BE2C (cell line): ENCODE data around the gene LEMD2. TPM values are rescaled to one million over a fixed set of nuclear protein-coding genes. Genes with fewer than 3 reads are reported as not detected.
"Not testable (repeated sequence)": the region's sequence is repeated elsewhere in the genome, so short reads cannot be mapped to it uniquely, and the experiment has no call there.

ENCODE experiments used
- DNase-seq: peaks from one replicate; pipeline ENCODE4 v3.0.0-alpha.2; 2020
- H3K27me3 ChIP-seq: fragments of 250-450 bp; sonication (Bioruptor Pico); 2 replicates; pipeline ENCODE4 v1.5.1; 2020; ENCODE audit warnings: mild to moderate bottlenecking
- H3K36me3 ChIP-seq: fragments of 250-450 bp; sonication (Bioruptor Pico); 2 replicates; pipeline ENCODE4 v1.5.1; 2020; ENCODE audit warnings: mild to moderate bottlenecking
- H3K4me1 ChIP-seq: fragments of 250-450 bp; sonication (Bioruptor Pico); 2 replicates; pipeline ENCODE4 v1.5.1; 2020
- H3K4me3 ChIP-seq: 2 replicates; pipeline ENCODE4 v1.5.1; 2011; ENCODE audit warnings: low read depth, low read length
- H3K9me3 ChIP-seq: fragments of 250-450 bp; sonication (Bioruptor Pico); 2 replicates; pipeline ENCODE4 v1.5.1; 2020
- CTCF ChIP-seq: IDR thresholded peaks from 2 replicates; pipeline ENCODE4 v1.5.1; 2012; ENCODE audit warnings: mild to moderate bottlenecking, low read depth, low read length
- polyA plus RNA-seq: library from polyadenylated mRNA; unstranded; fragments of >200 nt; gene quantifications from one replicate; pipeline ENCODE4 v1.2.1, GENCODE V29; 2012; ENCODE audit warnings: low read depth, missing spikeins; ENCODE audit not compliant: insufficient read length, insufficient read depth

LEMD2 gene
- polyA plus RNA-seq: 82.1 TPM

- Histone ChIP-seq H3K27me3 (no peaks in the 10 kb centered on the region), H3K36me3 (peaks cover 2% of the 10 kb centered on the region), H3K4me1 (peaks cover 6% of the 10 kb centered on the region; the same call in 1 of the 2 replicates), H3K9me3 (no peaks in the 10 kb centered on the region), H3K4me3 (peak within 1 kb of the TSS; percentile 62)
- no peak for TF ChIP-seq CTCF
- DNase-seq: peak; percentile 95
Observed at GRCh38 chr6:33788694-33789549, at the start of gene LEMD2. Gene LEMD2, minus strand, starts transcription at chr6:33789130. Its CDS starts 14 bp downstream, at chr6:33789116.

GRCh38 chr6:33837971-33838665 lies 49.2 kb upstream of the LEMD2 start:
- Histone ChIP-seq H3K4me1 (peaks cover 55% of the 10 kb centered on the region), H3K36me3 (no peaks in the 10 kb centered on the region), H3K9me3 (no peaks in the 10 kb centered on the region), H3K4me3 (no peak overlapping the region), H3K27me3 (no peaks in the 10 kb centered on the region)
- DNase-seq: no peak
- no peak for TF ChIP-seq CTCF

- H3K36me3 ChIP-seq: no peaks in the 10 kb centered on the region
- H3K9me3 ChIP-seq: no peaks in the 10 kb centered on the region
- no peak overlapping the region for H3K4me3 ChIP-seq
- no peak for DNase-seq
- no peak for TF ChIP-seq CTCF
- no peaks in the 10 kb centered on the region for H3K27me3 ChIP-seq
- peaks cover 45% of the 10 kb centered on the region for H3K4me1 ChIP-seq
Observed at GRCh38 chr6:33836806-33837469, 48.0 kb upstream of the LEMD2 start.

GRCh38 chr6:33834401-33835392 lies 45.8 kb upstream of the LEMD2 start:
- H3K27me3 ChIP-seq: no peaks in the 10 kb centered on the region
- H3K4me1 ChIP-seq: peaks cover 30% of the 10 kb centered on the region
- H3K9me3 ChIP-seq: no peaks in the 10 kb centered on the region
- TF ChIP-seq CTCF: no peak
- DNase-seq: peak; percentile 64
- no peaks in the 10 kb centered on the region for H3K36me3 ChIP-seq
- H3K4me3 ChIP-seq: no peak overlapping the region

GRCh38 chr6:33833599-33833998 lies 44.7 kb upstream of the LEMD2 start:
- Histone ChIP-seq H3K4me3 (no peak overlapping the region), H3K9me3 (no peaks in the 10 kb centered on the region), H3K36me3 (no peaks in the 10 kb centered on the region), H3K4me1 (peaks cover 25% of the 10 kb centered on the region), H3K27me3 (no peaks in the 10 kb centered on the region)
- TF ChIP-seq CTCF: no peak
- DNase-seq: no peak

- H3K36me3 ChIP-seq, H3K9me3 ChIP-seq, H3K4me3 ChIP-seq, DNase-seq, H3K27me3 ChIP-seq: not testable (repeated sequence)
- peaks cover 28% of the 10 kb centered on the region for H3K4me1 ChIP-seq
Observed at GRCh38 chr6:33832831-33833230, 43.9 kb upstream of the LEMD2 start.

GRCh38 chr6:33831725-33832124 lies 42.8 kb upstream of the LEMD2 start:
- H3K4me1 ChIP-seq: peaks cover 32% of the 10 kb centered on the region
- not testable (repeated sequence) for H3K36me3 ChIP-seq, DNase-seq, H3K4me3 ChIP-seq, H3K27me3 ChIP-seq, H3K9me3 ChIP-seq
